Stimulated activated naive CD8-positive, alpha-beta T cell treated with anti-CD3 and anti-CD28 coated beads, Interleukin-15, amount 100 ng/mL, for 72 hours (primary cell): ENCODE results near the gene MAP3K13.
"Not testable (repeated sequence)": the region's sequence is repeated elsewhere in the genome, so short reads cannot be mapped to it uniquely, and the experiment has no call there.

ENCODE experiments used
- ATAC-seq: fragments of 150-1000 bp; cut with Tn5 transposase; 2 replicates; pipeline ENCODE4 v1.10.0; 2021; ENCODE audit warnings: mild to moderate bottlenecking, moderate library complexity
- DNase-seq, 2 donors: peaks; one replicate each; pipeline ENCODE4 v3.0.0; 2021 to 2022
- H3K27ac Mint-ChIP-seq, 2 donors: one replicate each; pipeline ENCODE4 v1.8.0; 2022; ENCODE audit warnings: mild to moderate bottlenecking in 2 of 2, mixed read lengths in 2 of 2, moderate library complexity in 2 of 2
- H3K27me3 Mint-ChIP-seq: one replicate; pipeline ENCODE4 v1.8.0; 2022; ENCODE audit warnings: mixed read lengths
- H3K4me1 Mint-ChIP-seq: one replicate; pipeline ENCODE4 v1.8.0; 2022; ENCODE audit warnings: mild to moderate bottlenecking, mixed read lengths
- H3K4me3 Mint-ChIP-seq, 2 donors: one replicate each; pipeline ENCODE4 v1.8.0; 2022; ENCODE audit warnings: mild to moderate bottlenecking in 2 of 2, mixed read lengths in 2 of 2, moderate library complexity in 1 of 2
- H3K9me3 Mint-ChIP-seq, 2 donors: one replicate each; pipeline ENCODE4 v1.8.0; 2022; ENCODE audit warnings: mixed read lengths in 2 of 2

MAP3K13 gene

DNA sequence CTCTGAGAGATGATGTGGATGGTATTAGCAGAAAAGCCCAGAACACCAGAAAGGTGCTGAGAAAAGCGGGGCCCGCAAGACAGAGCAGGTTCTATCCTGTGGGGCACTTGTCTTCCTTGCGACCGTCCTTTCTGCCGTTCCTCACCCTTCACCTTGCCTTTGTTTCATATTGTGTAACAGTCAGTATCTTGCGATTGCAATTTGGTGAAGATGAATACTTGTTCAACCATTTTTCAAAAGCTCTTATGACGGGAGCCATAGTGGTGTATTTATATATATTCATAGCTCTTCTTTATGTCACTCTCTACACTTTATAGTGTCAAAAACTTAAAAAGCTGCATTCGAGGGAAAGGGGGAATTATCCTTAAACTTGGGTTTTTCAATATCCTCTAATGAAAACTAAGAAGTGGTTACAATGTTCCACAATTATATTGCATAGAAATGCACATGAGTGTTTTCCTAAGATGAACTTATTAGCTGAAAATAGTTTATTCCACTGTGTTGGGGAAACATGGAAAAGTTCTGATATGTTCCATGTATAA is 797 bp downstream of the MAP3K13 start:
- Mint-ChIP-seq H3K27me3 (peaks cover 67% of the 10 kb centered on the region), H3K4me3 (peak overlapping the region; percentile 81 to 91), H3K9me3 (no peaks in the 10 kb centered on the region), H3K4me1 (peaks cover 18% of the 10 kb centered on the region), H3K27ac (peak overlapping the region in 1 of 2 donors; percentile 58)
- DNase-seq: peak in 1 of 2 donors; percentile 10
- peak; percentile 65 for ATAC-seq

DNA sequence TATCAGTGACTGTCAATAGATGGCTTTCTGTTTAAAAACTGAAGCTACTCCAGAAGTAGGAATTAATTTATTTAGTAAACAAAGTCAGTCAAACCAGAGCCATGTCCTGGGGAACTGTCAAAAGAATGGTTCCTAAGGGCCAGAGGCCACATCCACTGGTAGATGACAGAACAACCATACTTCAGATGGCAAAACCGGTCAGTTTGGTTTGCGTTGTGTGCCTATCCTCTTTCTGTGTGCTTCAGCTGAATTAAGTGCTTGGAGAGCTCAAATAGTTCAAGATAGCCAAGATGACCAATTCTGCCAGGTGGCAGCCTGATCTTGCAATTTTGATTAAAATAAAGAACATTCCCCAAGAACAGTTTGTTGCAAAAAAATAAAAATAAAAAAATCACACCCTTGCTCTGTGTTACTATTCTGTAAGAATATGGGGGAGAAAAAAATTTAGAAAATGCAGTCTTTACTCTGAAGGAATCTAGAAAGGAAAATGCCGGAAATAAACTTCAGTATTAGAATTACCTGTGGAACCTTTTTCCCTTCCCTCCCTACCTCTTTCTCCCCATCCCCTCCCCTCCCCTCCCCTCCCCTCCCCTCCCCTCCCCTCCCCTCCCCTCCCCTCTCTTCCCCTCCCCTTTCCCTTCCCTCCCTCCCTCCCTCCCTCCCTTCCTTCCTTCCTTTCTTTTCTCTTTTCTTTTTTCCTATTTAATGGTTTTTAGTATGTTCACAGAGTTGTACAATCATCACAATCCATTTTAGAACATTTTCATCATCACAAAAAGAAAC is 2.5 kb downstream of the MAP3K13 start:
- Mint-ChIP-seq H3K9me3 (no peaks in the 10 kb centered on the region), H3K27ac (no peak overlapping the region), H3K27me3 (peaks cover 67% of the 10 kb centered on the region), H3K4me3 (no peak overlapping the region), H3K4me1 (peaks cover 18% of the 10 kb centered on the region)
- ATAC-seq (no peak), DNase-seq (no peak)

DNA sequence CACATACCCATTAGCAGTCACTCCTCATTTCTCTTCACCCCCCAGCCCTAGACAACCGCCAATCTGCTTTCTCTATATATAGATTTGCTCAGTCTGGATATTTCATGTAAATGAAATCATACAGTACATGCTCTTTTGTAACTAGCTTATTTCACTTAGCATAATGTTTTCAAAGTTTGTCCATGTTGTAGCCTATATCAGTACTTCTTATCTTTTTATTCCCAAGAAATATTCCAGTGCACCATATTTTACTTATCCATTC is 3.1 kb downstream of the MAP3K13 start:
- no peak for DNase-seq
- Mint-ChIP-seq H3K27me3 (peaks cover 67% of the 10 kb centered on the region), H3K9me3 (no peaks in the 10 kb centered on the region), H3K27ac (no peak overlapping the region), H3K4me1 (peaks cover 18% of the 10 kb centered on the region), H3K4me3 (no peak overlapping the region)
- ATAC-seq: no peak

- peaks cover 67% of the 10 kb centered on the region for H3K27me3 Mint-ChIP-seq
- no peak for ATAC-seq
- H3K27ac Mint-ChIP-seq: no peak overlapping the region
- no peaks in the 10 kb centered on the region for H3K9me3 Mint-ChIP-seq
- peaks cover 18% of the 10 kb centered on the region for H3K4me1 Mint-ChIP-seq
- no peak for DNase-seq
- no peak overlapping the region for H3K4me3 Mint-ChIP-seq
Observed at GRCh38 chr3:185366913-185367312, 4.0 kb downstream of the MAP3K13 start.

- DNase-seq: not testable (repeated sequence)
- H3K27me3 Mint-ChIP-seq: peaks cover 39% of the 10 kb centered on the region
Observed at GRCh38 chr3:185370349-185370748, 7.4 kb downstream of the MAP3K13 start.

GRCh38 chr3:185371306-185372074 is 8.6 kb downstream of the MAP3K13 start:
- DNase-seq (no peak), ATAC-seq (no peak)
- H3K27ac Mint-ChIP-seq: peak overlapping the region in 1 of 2 donors; percentile 1
- peaks cover 27% of the 10 kb centered on the region for H3K27me3 Mint-ChIP-seq
- no peak overlapping the region for H3K4me3 Mint-ChIP-seq
- H3K4me1 Mint-ChIP-seq: no peaks in the 10 kb centered on the region
- H3K9me3 Mint-ChIP-seq: no peaks in the 10 kb centered on the region

More at GRCh38 chr3:185370349-185370748, 7.4 kb downstream of the MAP3K13 start:
- not testable (repeated sequence) for H3K4me1 Mint-ChIP-seq, H3K27ac Mint-ChIP-seq, H3K4me3 Mint-ChIP-seq, ATAC-seq, H3K9me3 Mint-ChIP-seq

DNA sequence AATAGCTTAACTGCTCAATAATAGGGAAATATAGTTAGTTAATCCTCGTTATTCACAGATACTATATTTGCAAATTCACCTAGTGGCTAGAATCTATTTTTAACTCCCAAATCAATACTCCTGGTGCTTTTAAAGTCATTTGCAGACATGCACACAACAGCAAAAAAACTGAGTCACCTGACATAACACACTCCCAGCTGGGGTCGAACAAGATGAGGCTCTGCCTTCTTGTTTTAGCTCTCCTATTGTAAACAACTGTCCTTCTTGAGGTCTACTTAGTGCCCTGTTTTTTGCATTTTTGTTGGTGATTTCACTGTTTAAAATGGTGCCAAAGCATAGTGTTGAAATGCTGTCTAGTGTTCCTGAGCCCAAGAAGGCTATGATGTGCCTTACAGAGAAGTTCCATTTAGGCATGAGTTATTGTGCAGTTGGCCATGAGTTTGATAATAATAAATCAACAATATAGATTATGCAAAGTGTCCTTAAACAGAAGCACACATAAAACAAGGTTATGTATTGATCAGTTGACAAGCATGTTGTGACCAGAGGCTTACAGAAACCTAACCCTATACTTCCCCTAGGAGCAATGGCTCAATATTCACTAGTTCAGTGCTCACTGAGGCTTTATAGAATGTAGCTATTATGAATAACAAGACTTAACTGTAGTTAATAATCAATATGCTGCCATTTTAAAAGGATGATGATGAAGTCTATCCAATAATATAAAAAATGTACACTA is 18.6 kb downstream of the MAP3K13 start:
- Mint-ChIP-seq H3K9me3 (peaks cover 0 to 6% of the 10 kb centered on the region in 2 donors), H3K27me3 (peaks cover 32% of the 10 kb centered on the region), H3K4me3 (no peak overlapping the region), H3K27ac (peak overlapping the region in 1 of 2 donors; percentile 72), H3K4me1 (no peaks in the 10 kb centered on the region)
- DNase-seq (no peak), ATAC-seq (no peak)

- peaks cover 33% of the 10 kb centered on the region for H3K27me3 Mint-ChIP-seq
- peaks cover 0 to 6% of the 10 kb centered on the region in 2 donors for H3K9me3 Mint-ChIP-seq
- no peak overlapping the region for H3K27ac Mint-ChIP-seq
- no peaks in the 10 kb centered on the region for H3K4me1 Mint-ChIP-seq
- DNase-seq: no peak
- ATAC-seq: no peak
- H3K4me3 Mint-ChIP-seq: no peak overlapping the region
Observed at GRCh38 chr3:185382154-185382553, 19.2 kb downstream of the MAP3K13 start.

DNA sequence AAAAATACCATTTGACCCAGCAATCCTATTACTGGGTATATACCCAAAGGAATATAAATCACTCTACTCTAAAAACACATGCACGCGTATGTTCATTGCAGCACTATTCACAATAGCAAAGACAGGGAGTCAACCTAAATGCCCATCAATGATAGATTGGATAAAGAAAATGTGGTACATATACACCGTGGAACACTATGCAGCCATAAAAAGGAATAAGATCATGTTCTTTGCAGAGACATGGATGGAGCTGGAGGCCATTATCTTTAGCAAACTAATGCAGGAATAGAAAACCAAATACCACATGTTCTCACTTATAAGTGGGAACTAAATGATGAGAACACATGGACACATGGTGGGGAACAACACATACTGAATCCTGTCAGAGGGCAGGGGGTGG is 23.6 kb downstream of the MAP3K13 start:
- DNase-seq, H3K27ac Mint-ChIP-seq, ATAC-seq, H3K4me1 Mint-ChIP-seq, H3K4me3 Mint-ChIP-seq, H3K9me3 Mint-ChIP-seq: not testable (repeated sequence)
- H3K27me3 Mint-ChIP-seq: peaks cover 22% of the 10 kb centered on the region

GRCh38 chr3:185387646-185388045 is 24.7 kb downstream of the MAP3K13 start:
- Mint-ChIP-seq H3K4me3 (no peak overlapping the region), H3K27me3 (peaks cover 22% of the 10 kb centered on the region), H3K9me3 (peaks cover 0 to 6% of the 10 kb centered on the region in 2 donors), H3K27ac (no peak overlapping the region), H3K4me1 (no peaks in the 10 kb centered on the region)
- no peak for ATAC-seq
- DNase-seq: no peak

DNA sequence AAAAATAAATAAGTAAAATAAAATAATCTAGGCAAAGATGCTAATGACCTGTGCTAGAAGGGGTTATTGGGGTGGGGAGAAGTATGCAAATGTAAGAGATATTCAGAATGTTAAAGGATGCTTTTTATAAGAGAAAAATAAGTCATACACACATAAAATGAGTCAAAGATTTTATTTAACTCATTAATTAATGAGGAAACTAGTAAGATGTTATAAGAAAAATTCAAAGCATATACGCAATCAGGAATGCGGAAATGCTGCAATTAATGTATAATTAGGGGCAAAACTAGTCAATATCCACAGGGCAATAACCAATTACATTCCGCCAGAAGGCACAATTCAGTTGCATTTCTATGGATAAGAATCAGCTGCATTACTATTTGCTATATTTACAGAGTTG is 30.1 kb downstream of the MAP3K13 start:
- Mint-ChIP-seq H3K9me3 (no peaks in the 10 kb centered on the region), H3K27ac (peak overlapping the region in 1 of 2 donors; percentile 59), H3K4me3 (no peak overlapping the region), H3K4me1 (no peaks in the 10 kb centered on the region), H3K27me3 (no peaks in the 10 kb centered on the region)
- no peak for ATAC-seq
- DNase-seq: no peak

DNA sequence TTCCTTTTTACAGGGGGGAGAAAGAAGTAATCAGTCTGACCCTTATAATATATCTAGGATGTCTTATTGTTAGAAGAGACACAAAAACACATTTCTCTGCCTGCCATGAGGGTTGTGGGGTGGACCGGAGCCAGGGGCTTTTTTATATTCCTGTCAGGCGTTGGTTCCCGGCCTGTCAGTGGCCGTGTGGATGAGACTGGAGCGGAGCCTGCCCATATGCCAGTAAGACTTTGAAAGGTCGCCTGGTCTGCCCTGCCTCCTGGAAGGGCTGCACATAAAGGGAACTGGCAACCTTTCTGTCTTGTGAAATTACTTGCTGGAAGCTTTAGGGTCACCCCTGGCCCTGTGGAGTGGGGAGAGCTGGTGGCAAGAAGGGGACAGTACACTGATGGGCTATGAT is 34.7 kb downstream of the MAP3K13 start:
- Mint-ChIP-seq H3K27me3 (no peaks in the 10 kb centered on the region), H3K9me3 (no peaks in the 10 kb centered on the region), H3K27ac (no peak overlapping the region), H3K4me3 (no peak overlapping the region), H3K4me1 (no peaks in the 10 kb centered on the region)
- DNase-seq (no peak), ATAC-seq (no peak)

DNA sequence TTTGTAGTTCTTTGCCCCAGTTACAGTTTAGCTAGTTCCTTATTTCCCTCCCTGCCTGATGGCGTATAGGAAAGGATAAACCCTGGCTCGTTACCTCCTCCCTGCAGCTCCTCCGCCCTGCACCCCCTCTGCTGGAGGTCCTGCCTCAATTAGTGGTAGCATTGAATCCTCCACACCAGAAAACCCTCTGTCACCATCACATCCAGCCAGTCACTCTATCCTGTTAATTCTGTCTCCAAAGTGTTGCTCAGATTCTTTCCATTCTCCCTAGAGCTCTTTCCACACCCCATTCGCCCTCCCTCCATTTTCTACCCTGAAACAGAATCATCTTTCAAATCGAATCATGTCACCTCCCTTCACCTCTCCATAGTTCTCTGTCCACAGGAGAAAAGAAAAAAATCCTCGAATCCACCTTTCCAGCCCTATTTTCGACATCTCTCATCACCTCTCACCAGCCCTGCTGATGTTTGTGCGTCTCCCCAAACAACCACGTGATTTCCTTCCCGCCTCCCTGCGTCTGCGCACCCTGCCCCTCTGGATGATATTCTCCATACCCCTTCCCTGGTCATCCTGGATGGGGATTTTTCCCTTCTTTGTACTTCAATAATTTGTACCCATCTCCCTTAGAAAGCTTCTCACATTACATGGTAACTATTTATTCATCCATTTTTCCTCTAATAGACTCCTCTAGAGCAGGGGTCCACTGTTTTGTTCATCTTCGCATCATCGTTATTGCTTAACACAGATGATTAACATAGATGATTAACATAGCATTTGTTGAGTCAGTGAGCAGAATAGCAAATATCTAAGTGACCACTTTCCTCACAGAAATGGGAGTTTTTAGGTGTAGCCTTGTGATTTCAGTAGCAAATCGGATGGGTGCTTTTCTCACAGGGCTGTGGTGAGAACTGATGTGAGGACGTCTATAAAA is 37.1 kb downstream of the MAP3K13 start:
- no peaks in the 10 kb centered on the region for H3K4me1 Mint-ChIP-seq
- H3K9me3 Mint-ChIP-seq: no peaks in the 10 kb centered on the region
- no peaks in the 10 kb centered on the region for H3K27me3 Mint-ChIP-seq
- no peak overlapping the region for H3K27ac Mint-ChIP-seq
- no peak for ATAC-seq
- no peak for DNase-seq
- H3K4me3 Mint-ChIP-seq: no peak overlapping the region

DNA sequence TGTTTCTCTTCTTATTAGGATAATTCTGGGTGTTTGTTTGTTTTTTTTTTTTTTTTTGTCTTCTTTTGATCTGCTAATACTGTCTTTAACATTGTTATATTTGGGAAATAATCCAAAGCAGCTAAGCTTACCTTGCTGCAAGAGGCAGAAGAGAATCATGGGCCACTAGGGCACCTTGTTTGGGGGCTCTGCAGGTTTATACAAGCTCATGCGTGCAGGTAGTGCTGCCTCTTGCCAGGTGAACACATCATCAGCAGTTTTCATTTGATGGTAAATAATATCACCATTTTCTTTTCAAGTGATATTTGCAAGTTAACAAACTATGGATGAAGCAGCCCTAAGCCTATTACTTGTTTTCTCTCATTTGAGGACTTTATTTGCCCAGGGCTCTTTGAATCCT is 37.9 kb downstream of the MAP3K13 start:
- DNase-seq (no peak), ATAC-seq (no peak)
- Mint-ChIP-seq H3K27ac (no peak overlapping the region), H3K9me3 (no peaks in the 10 kb centered on the region), H3K4me1 (no peaks in the 10 kb centered on the region), H3K27me3 (no peaks in the 10 kb centered on the region), H3K4me3 (no peak overlapping the region)
